Stimulated activated CD4-positive, alpha-beta T cell treated with anti-CD3 and anti-CD28 coated beads, Interleukin-4, amount 100 ng/mL, for 24 hours (primary cell): Measurements from ENCODE around the gene ALK.

Experiments used
- DNase-seq: peaks from one replicate; pipeline ENCODE4 v3.0.0-alpha.2; 2020

The ALK gene

GRCh38 chr2:29518646-29519337 is 402.6 kb downstream of the ALK start:
- DNase-seq: no peak

GRCh38 chr2:29518010-29518409 is 403.4 kb downstream of the ALK start:
- no peak for DNase-seq

- DNase-seq: no peak
These were observed 404.0 kb downstream of the ALK start for GRCh38 chr2:29517413-29517812.

- DNase-seq: no peak
These were observed 404.6 kb downstream of the ALK start for GRCh38 chr2:29516767-29517166.

GRCh38 chr2:29509878-29510277 is 411.5 kb downstream of the ALK start:
- no peak for DNase-seq

GRCh38 chr2:29509397-29509796 is 412.0 kb downstream of the ALK start:
- no peak for DNase-seq

GRCh38 chr2:29504746-29505145 is 416.6 kb downstream of the ALK start:
- no peak for DNase-seq

- no peak for DNase-seq
These were observed 418.9 kb downstream of the ALK start for GRCh38 chr2:29502460-29502911.

- no peak for DNase-seq
These were observed 424.0 kb downstream of the ALK start for GRCh38 chr2:29497375-29497774.

- no peak for DNase-seq
These were observed 425.2 kb downstream of the ALK start for GRCh38 chr2:29496198-29496597.

GRCh38 chr2:29495536-29496060 is 425.8 kb downstream of the ALK start:
- no peak for DNase-seq

GRCh38 chr2:29495068-29495467 is 426.3 kb downstream of the ALK start:
- DNase-seq: no peak

- no peak for DNase-seq
These were observed 428.7 kb downstream of the ALK start for GRCh38 chr2:29492701-29493100.

GRCh38 chr2:29490045-29490444 is 431.3 kb downstream of the ALK start:
- no peak for DNase-seq

GRCh38 chr2:29489568-29489967 is 431.8 kb downstream of the ALK start:
- DNase-seq: no peak

GRCh38 chr2:29487967-29488555 is 433.3 kb downstream of the ALK start:
- DNase-seq: no peak

GRCh38 chr2:29485631-29486030 is 435.8 kb downstream of the ALK start:
- no peak for DNase-seq

- DNase-seq: no peak
These were observed 436.3 kb downstream of the ALK start for GRCh38 chr2:29485117-29485516.

- DNase-seq: no peak
These were observed 438.5 kb downstream of the ALK start for GRCh38 chr2:29482867-29483266.

GRCh38 chr2:29482348-29482747 is 439.0 kb downstream of the ALK start:
- DNase-seq: no peak

GRCh38 chr2:29481313-29481712 is 440.1 kb downstream of the ALK start:
- no peak for DNase-seq

- DNase-seq: no peak
These were observed 441.0 kb downstream of the ALK start for GRCh38 chr2:29480426-29480825.

- no peak for DNase-seq
These were observed 442.0 kb downstream of the ALK start for GRCh38 chr2:29479401-29479800.

- no peak for DNase-seq
These were observed 442.7 kb downstream of the ALK start for GRCh38 chr2:29478641-29479040.

- no peak for DNase-seq
These were observed 444.2 kb downstream of the ALK start for GRCh38 chr2:29477186-29477585.
